Central memory CD8-positive, alpha-beta T cell (primary cell): ENCODE data around the gene SLC1A7.

ENCODE experiments used
- ATAC-seq: fragments of 150-1000 bp; cut with Tn5 transposase; replicated peaks from 2 replicates; pipeline ENCODE4 v1.10.0; 2022; ENCODE audit warnings: mild to moderate bottlenecking, moderate FRiP score, moderate number of reproducible peaks; ENCODE audit not compliant: poor library complexity, severe bottlenecking; ENCODE audit errors: extremely low read depth
- DNase-seq, 2 donors: peaks; one replicate each; pipeline ENCODE4 v3.0.0; 2021; ENCODE audit warnings: low spot score in 2 of 2
- H3K27ac Mint-ChIP-seq: one replicate; pipeline ENCODE4 v1.8.0; 2022; ENCODE audit warnings: low read depth, mild to moderate bottlenecking, moderate library complexity, mixed read lengths
- H3K27me3 Mint-ChIP-seq: one replicate; pipeline ENCODE4 v1.8.0; 2022; ENCODE audit warnings: mixed read lengths
- H3K36me3 Mint-ChIP-seq: one replicate; pipeline ENCODE4 v1.8.0; 2022; ENCODE audit warnings: mild to moderate bottlenecking, moderate library complexity, mixed read lengths; ENCODE audit not compliant: insufficient read depth
- H3K4me1 Mint-ChIP-seq: one replicate; pipeline ENCODE4 v1.8.0; 2022; ENCODE audit warnings: mixed read lengths
- H3K4me3 Mint-ChIP-seq: one replicate; pipeline ENCODE4 v1.8.0; 2022; ENCODE audit warnings: mild to moderate bottlenecking, moderate library complexity, mixed read lengths
- H3K9me3 Mint-ChIP-seq: one replicate; pipeline ENCODE4 v1.8.0; 2022; ENCODE audit warnings: mixed read lengths

The SLC1A7 gene

DNA sequence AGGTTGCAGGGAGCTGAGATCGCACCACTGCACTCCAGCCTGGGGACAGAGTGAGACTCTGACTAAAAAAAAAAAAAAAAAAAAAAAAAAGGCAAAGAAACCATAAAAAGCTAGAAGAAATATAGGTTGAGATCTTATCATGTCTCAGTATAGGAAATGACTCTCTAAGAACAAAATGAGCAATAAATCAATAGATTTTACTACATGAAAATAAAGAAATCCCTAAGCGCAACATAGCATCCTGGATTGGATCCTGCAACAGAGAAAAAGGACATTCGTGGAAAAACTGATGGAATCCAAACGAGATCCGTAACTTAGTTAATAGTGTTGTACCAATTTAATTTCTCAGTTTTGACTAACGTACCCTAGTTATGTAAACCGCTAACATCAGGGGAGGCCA, 35.3 kb downstream of the SLC1A7 start:
- H3K4me3 Mint-ChIP-seq = peak overlapping the region; percentile 25
- H3K4me1 Mint-ChIP-seq = peaks cover 29% of the 10 kb centered on the region

DNA sequence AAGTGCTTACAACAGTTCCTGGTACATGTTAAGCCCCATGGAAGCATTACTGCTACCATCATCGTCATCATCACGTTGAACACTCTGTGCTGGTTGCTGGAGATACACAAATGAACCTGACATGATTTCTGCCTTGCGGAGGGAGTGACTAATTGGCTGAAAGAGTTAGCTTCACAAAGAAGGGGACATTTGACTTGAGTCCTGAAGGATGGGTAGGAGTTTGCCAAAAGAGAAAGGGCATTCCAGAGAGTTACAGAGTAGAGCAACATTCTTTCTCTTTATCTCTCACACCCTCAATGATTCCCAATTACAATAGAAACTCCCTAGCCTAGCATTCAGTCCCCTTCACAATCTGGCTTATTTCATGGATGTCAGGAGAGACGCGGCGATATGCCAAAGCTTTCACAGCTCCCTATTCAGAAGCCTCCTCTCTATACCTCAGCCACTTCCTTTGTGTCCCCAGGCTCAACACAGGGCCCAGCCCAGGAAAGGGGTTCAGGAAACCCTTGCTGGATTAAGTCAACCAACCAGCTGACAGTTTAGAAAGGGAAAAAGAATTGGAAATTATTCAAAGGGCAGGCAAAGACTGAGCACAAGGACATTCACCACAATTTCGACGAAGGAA, 38.0 kb downstream of the SLC1A7 start:
- Mint-ChIP-seq H3K27ac (no peak overlapping the region), H3K27me3 (no peaks in the 10 kb centered on the region), H3K4me3 (no peak overlapping the region), H3K4me1 (peaks cover 20% of the 10 kb centered on the region), H3K36me3 (no peaks in the 10 kb centered on the region), H3K9me3 (no peaks in the 10 kb centered on the region)
- no peak for DNase-seq
- ATAC-seq = no peak

More for the DNA sequence above, 35.3 kb downstream of the SLC1A7 start:
- no peaks in the 10 kb centered on the region for H3K27me3 Mint-ChIP-seq
- no peaks in the 10 kb centered on the region for H3K36me3 Mint-ChIP-seq
- no peaks in the 10 kb centered on the region for H3K9me3 Mint-ChIP-seq
- DNase-seq (no peak), ATAC-seq (no peak)
- no peak overlapping the region for H3K27ac Mint-ChIP-seq

DNA sequence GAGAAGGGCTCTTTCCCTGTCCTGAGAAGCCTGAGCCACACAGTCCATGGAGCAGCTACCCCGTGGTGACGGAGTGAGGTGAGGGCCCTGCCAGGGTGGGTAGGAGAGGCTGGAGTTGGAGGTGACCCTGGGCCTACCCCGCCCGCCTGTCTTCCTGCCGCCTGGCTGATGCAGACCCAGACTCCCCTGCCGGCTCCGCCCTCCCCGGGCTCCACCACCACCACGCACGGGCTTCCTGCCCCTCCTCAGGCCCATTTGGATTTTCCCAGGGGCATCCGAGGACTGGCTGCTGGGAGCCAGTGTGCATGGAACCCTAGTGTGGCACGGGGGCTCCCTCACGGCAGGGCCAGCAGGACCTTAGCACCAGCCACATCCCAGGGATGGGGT, 47.9 kb downstream of the SLC1A7 start:
- Mint-ChIP-seq H3K36me3 (no peaks in the 10 kb centered on the region), H3K4me3 (no peak overlapping the region), H3K27me3 (no peaks in the 10 kb centered on the region), H3K9me3 (no peaks in the 10 kb centered on the region), H3K27ac (no peak overlapping the region), H3K4me1 (no peaks in the 10 kb centered on the region)
- DNase-seq = no peak
- ATAC-seq = no peak

DNA sequence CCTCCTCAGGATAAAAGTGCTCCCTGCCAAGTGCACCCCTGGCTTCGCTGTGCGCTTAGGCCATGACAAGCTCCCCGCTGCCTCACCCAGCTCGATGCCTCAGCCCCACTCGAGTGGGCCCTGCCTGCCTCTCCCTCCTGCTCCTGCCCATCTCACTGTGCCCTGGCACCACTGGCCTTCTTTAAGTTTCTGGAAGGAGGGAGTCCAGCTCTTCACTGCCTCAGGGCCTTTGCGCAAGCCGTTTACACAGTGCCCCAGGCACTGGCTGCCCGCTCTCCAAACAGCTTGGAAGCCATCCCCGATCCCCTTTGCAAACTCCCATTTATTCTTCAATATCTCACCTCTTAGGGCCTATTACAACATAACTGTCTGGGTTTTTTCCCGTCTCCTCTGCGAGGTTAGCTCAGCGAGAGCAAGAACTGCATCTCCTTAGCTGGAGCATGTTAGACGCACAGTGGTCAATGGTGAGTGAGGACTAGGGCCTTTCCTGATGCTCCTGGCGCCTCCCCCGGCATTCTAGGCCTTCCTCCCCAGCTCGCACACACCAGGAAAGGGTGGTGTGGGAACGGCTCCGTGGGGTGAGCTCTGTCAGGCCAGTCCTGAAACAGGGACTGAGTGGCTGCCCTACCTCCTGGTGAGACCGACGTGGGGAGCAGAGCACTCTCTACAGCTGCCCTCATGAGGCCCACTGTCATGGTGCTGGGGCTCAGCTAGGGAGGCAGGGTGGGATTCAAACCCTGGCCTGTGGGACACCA, 48.5 kb downstream of the SLC1A7 start:
- Mint-ChIP-seq H3K9me3 (no peaks in the 10 kb centered on the region), H3K36me3 (no peaks in the 10 kb centered on the region), H3K27me3 (no peaks in the 10 kb centered on the region), H3K27ac (peak overlapping the region; percentile 61), H3K4me1 (no peaks in the 10 kb centered on the region), H3K4me3 (no peak overlapping the region)
- DNase-seq (no peak), ATAC-seq (no peak)

DNA sequence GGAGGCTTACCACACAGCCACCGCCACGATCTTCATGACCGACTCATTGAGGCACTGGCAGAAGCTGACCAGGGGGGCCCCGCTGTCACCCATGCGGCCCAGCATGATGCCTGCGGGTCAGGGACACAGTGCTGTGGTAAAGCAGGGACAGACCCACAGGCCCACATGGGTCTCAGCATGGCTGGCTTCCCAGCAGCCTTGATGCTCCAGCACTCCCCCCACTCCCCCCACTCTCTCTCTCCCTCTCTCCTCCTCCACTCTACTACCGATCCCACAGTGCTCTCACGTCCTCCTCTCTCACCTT, 49.0 kb downstream of the SLC1A7 start:
- Mint-ChIP-seq H3K36me3 (no peaks in the 10 kb centered on the region), H3K4me3 (no peak overlapping the region), H3K27ac (peak overlapping the region; percentile 61), H3K27me3 (no peaks in the 10 kb centered on the region), H3K9me3 (no peaks in the 10 kb centered on the region), H3K4me1 (no peaks in the 10 kb centered on the region)
- no peak for DNase-seq
- ATAC-seq = no peak

DNA sequence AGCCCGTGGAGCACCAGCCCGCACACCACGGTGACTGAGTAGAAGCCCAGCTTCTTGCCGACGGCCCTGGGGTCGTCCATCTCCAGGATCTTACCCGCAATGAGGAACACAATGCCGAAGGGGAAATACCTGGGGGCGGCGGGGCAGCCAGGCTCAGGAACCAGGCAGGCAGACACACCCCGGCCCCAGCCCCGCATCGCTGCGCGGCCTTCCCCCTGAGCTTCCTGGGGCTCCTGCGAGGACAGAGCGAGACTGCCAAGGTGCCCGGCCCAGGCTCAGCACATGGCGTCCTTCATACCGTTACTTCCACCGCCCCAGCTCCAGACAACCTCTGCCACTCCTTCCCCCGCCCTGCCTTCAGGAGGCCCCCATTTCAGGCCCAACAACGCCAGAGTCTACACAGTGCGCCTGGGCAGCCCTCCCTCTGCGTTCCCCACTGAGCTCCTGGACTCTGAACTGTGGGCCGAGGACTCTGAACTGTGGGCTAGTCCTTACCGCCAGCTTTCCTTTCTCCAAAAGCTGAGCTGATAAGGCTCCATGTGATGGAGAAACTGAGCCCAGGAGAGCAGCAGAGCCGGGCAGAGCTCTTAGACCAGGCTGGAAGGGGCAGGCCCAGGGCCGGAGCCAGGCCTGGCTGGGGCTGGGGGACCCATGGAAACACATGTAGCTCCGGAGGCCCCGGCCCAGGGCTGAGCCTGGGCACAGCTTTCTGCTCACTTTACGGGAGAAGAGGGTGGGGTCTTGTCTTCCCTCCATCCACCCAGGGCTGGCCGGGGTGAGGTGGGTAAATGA, 49.6 kb downstream of the SLC1A7 start:
- H3K27me3 Mint-ChIP-seq = no peaks in the 10 kb centered on the region
- no peaks in the 10 kb centered on the region for H3K4me1 Mint-ChIP-seq
- H3K9me3 Mint-ChIP-seq = no peaks in the 10 kb centered on the region
- ATAC-seq (no peak), DNase-seq (no peak)
- H3K27ac Mint-ChIP-seq = no peak overlapping the region
- no peaks in the 10 kb centered on the region for H3K36me3 Mint-ChIP-seq
- H3K4me3 Mint-ChIP-seq = no peak overlapping the region

DNA sequence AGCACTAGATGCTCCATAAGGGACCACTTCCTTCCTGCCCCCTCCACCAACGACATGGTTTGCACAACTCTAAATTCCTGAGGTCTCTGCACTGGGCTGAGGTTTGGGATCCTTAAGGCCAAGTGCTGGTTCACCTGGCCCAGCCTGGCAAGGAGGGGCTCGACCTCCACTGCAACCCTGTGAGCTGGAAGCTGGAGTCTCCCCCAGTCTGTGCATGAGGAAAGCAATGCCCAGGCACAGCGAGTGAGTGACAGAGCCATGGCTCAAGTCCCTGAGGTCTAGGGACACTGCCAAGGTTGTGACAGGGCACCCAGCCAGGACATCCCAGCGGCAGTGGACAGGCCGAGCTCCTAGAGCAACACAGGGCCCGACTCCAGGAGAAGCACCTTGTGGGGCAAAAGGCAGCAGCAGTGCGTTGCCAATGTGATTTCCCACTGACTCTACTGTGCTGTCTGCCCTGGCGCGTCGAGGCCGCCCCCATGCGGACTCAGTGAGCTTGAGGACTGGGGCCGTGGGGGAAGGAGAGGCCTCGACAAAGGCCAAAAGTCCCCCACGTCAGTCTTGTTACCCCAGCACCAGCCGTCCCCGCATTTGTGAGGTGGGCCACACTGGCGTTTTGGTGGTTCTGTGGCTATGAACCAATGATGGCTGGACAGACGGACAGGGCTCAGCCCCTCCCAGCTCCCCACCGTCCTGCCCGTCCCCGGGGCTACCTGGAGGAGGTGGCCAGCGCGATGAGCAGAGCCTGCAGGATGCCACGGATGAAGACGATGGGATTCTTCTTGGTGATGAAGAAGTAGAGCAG, 50.4 kb downstream of the SLC1A7 start:
- Mint-ChIP-seq H3K27me3 (no peaks in the 10 kb centered on the region), H3K9me3 (no peaks in the 10 kb centered on the region), H3K4me1 (no peaks in the 10 kb centered on the region), H3K4me3 (no peak overlapping the region), H3K27ac (no peak overlapping the region), H3K36me3 (no peaks in the 10 kb centered on the region)
- ATAC-seq = no peak
- no peak for DNase-seq

DNA sequence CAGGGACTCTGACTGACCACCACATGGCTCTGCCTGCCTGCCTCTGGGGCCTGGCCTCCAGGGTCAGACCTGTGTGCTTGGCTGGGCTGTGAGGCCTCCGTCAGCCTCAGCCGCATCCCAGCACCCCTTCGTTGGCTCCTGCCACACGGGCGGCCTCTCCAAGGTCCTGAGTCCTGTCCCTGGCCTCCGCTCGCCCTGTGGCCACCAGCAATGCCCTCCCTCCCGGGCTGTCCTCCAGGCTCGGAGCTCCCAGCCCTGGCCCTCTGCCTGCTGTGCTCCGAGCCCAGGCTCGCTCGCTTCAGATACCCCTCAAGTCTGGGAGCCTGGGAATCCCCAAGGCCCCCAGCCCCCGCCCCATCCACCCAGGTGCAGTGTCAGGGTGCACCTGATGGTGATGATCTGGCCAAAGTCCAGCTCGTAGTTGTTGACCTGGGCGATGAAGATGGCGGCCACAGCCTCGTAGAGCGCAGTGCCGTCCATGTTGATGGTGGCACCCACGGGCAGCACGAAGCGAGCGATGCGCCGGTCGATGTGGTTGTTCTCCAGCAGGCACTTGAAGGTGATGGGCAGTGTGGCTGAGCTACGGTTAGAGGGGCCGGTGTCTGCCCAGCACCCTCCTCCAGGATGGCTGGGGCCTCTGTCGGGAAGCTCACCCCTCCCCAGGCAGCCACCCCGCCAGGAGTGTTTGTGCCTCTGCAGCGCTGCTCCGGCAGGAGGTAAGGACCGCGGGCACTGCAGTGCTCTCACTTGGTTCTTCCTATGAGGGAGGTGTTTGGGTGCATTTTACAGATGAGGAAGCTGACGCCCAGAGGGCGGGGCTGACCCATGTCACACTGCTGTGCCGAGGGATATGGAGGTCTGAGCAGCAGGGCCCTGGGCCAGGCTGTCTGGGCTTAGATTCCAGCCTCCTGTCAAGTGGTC, 52.0 kb downstream of the SLC1A7 start:
- Mint-ChIP-seq H3K27me3 (no peaks in the 10 kb centered on the region), H3K27ac (peak overlapping the region; percentile 13), H3K4me3 (peak overlapping the region; percentile 34), H3K36me3 (no peaks in the 10 kb centered on the region), H3K4me1 (no peaks in the 10 kb centered on the region), H3K9me3 (no peaks in the 10 kb centered on the region)
- DNase-seq (no peak), ATAC-seq (peak; percentile 70)

DNA sequence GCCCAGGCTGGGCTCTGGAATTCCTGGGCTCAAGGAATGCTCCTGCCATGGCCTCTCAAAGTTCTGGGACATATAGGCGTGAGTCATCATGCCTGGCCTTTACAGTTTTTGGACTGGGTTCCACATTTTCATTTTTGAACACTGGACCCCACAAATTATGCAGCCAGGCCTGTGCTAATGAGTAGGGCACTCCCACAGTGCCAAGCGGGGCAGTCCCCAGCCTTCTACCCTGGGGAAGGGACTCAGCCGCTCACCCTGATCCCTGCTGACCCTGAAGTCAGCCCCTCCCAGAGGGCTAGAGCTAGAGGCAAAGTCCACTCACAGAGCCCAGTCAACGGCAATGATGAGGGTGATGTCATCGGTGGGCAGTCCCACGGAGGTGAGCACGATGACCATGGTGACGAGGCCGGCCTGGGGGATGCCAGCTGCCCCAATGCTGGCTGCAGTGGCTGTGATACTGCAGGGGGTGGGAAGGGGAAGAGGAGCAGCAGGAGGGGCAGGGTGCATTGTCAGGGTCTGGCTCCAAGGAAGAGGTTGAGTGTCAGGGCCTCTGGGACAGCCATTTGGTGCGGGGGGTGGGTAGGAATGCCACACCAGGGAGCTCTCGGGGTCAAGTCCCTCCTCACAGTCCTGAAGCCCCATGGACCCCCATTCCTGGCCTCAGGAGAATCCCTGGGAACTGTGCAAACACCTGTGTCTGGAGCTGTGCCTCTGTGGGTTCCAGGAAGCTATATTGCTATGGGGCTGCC, 52.8 kb downstream of the SLC1A7 start:
- ATAC-seq (no peak), DNase-seq (no peak)
- no peaks in the 10 kb centered on the region for H3K9me3 Mint-ChIP-seq
- no peaks in the 10 kb centered on the region for H3K36me3 Mint-ChIP-seq
- peaks cover 3% of the 10 kb centered on the region for H3K4me1 Mint-ChIP-seq
- no peak overlapping the region for H3K27ac Mint-ChIP-seq
- no peaks in the 10 kb centered on the region for H3K27me3 Mint-ChIP-seq
- peak overlapping the region; percentile 29 for H3K4me3 Mint-ChIP-seq

DNA sequence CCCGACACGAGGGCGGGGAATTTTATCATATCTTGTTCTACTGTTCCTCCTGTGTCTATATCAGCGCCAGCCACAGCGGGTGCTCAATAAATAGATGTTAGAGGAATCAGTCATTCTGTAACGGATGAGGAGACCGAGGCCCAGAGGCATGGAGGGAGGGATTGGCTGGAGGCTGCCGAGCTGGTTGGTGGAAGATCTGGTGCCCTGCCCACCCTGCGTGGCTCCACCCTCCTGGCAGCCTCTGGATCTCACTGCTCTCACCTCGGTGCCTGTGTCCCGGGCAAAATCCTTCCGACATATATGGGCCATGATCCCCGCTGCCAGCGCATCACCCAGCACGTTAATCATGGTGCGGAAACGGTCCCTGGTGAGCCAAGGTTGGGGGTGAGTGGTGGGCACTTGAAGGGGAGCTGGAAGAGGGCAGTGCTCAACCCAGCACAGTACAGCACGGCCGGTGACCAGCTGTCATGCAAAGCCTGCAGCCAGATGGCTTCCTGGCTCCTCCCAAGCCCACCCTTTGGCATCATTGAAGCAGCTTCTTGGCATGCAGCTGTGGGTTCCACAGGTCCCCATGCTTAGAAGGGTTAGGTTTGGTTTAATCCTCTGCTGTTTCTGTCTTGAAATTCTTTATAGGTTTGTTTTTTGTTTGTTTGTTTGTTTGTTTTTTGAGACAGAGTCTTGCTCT, 53.7 kb downstream of the SLC1A7 start:
- H3K4me3 Mint-ChIP-seq = no peak overlapping the region
- H3K27me3 Mint-ChIP-seq = no peaks in the 10 kb centered on the region
- no peak overlapping the region for H3K27ac Mint-ChIP-seq
- peaks cover 7% of the 10 kb centered on the region for H3K4me1 Mint-ChIP-seq
- DNase-seq (no peak), ATAC-seq (no peak)
- no peaks in the 10 kb centered on the region for H3K36me3 Mint-ChIP-seq
- H3K9me3 Mint-ChIP-seq = no peaks in the 10 kb centered on the region
